NCI-H2227 (cell line): ENCODE measurements around the gene TFF3.
"Not testable (repeated sequence)": the region's sequence is repeated elsewhere in the genome, so short reads cannot be mapped to it uniquely, and the experiment has no call there.

Source experiments
- DNase-seq: peaks from one replicate; lab custom pipeline; 2025; ENCODE audit not compliant: unreplicated experiment; lab: John Stamatoyannopoulos, UW

Gene TFF3

GRCh38 chr21:42306366-42307035 lies 8.7 kb downstream of the TFF3 start:
- DNase-seq, result no peak

GRCh38 chr21:42305707-42306147 lies 9.5 kb downstream of the TFF3 start:
- no peak for DNase-seq

- no peak for DNase-seq
These were observed 10.4 kb downstream of the TFF3 start for GRCh38 chr21:42304556-42305454.

- DNase-seq, result no peak
These were observed 11.8 kb downstream of the TFF3 start for GRCh38 chr21:42303443-42303842.

GRCh38 chr21:42302794-42303193 lies 12.4 kb downstream of the TFF3 start:
- DNase-seq, result no peak

GRCh38 chr21:42302076-42302650 lies 13.0 kb downstream of the TFF3 start:
- no peak for DNase-seq

GRCh38 chr21:42301371-42302075 lies 13.7 kb downstream of the TFF3 start:
- no peak for DNase-seq

GRCh38 chr21:42300956-42301355 lies 14.3 kb downstream of the TFF3 start:
- DNase-seq, result no peak

GRCh38 chr21:42300045-42300583 lies 15.1 kb downstream of the TFF3 start:
- no peak for DNase-seq

- no peak for DNase-seq
These were observed 15.7 kb downstream of the TFF3 start for GRCh38 chr21:42299324-42300044.

GRCh38 chr21:42298657-42299056 lies 16.6 kb downstream of the TFF3 start:
- no peak for DNase-seq

- no peak for DNase-seq
These were observed 17.0 kb downstream of the TFF3 start for GRCh38 chr21:42298237-42298636.

- DNase-seq, result no peak
These were observed 17.8 kb downstream of the TFF3 start for GRCh38 chr21:42297377-42297776.

- no peak for DNase-seq
These were observed 18.7 kb downstream of the TFF3 start for GRCh38 chr21:42296501-42296900.

- DNase-seq, result no peak
These were observed 19.4 kb downstream of the TFF3 start for GRCh38 chr21:42295845-42296244.

GRCh38 chr21:42294273-42294880 lies 20.8 kb downstream of the TFF3 start:
- DNase-seq, result no peak

GRCh38 chr21:42293649-42294272 lies 21.4 kb downstream of the TFF3 start:
- DNase-seq, result no peak

GRCh38 chr21:42292563-42293142 lies 22.6 kb downstream of the TFF3 start:
- DNase-seq, result not testable (repeated sequence)
